ENCODE results near the gene PRKAG2.

PRKAG2 gene

DNA sequence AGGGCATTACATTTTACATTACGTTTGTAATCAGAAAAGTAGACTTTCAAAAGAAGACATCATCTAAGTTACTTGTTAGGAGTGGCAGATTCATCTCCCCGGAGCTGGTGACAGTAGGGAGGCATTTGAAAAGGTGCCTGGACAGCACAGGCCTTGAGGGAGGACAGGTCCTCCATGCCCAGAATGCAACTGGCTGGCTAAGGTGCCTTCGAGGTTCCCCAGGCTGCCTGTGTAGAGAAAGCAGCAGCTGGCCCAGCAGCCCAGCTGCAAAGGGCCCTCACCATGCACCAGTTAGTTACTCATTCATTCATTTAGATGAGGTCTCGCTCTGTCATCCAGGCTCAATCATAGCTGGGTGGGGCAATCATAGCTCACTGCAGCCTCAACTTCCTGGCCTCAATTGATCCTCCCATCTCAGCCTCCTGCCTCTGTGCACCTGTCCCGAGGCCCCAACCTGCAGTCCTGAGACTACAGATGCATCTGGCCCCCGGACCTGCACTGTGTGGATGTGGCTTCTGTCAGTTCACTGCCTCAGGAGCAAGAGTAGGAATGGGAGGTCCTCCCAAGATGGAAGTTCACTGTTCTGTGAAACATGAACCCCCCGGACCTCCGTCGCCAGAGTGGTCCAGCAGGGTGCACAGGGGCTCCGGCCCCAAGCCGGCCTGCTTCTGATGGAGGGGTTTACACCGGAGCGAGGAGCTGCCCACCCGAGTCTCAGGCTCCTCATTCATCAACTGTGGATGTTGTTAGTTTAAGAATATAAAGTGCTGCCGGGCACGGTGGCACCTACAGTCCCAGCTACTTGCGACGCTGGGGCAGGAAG, 36.6 kb downstream of the PRKAG2 start:
- H3K4me2 ChIP-seq (ENCODE audit: low read depth, low read length, poor library complexity, severe bottlenecking) = peak overlapping the region; percentile 88
- peaks cover 18% of the 10 kb centered on the region for H3F3A ChIP-seq (ENCODE audit: low read depth)
- no peak overlapping the region for H2AFZ ChIP-seq (ENCODE audit: low read length)
- peak overlapping the region; percentile 62 for H3K9ac ChIP-seq (ENCODE audit: low read depth, low read length, poor library complexity, severe bottlenecking)
- no peaks in the 10 kb centered on the region for H3K9me2 ChIP-seq (replicated peaks; ENCODE audit: low read depth, low read length)
- H3K36me3 ChIP-seq (ENCODE audit: insufficient read depth, low read length) = no peaks in the 10 kb centered on the region
- H4K20me1 ChIP-seq (ENCODE audit: insufficient read depth, low read length, poor library complexity, severe bottlenecking) = no peaks in the 10 kb centered on the region
- peak overlapping the region; percentile 70 for H3K4me3 ChIP-seq (ENCODE audit: low read length, poor library complexity, severe bottlenecking)
- H3K79me2 ChIP-seq (ENCODE audit: insufficient read depth, low read length) = no peaks in the 10 kb centered on the region
- TF ChIP-seq, protein P1, sequence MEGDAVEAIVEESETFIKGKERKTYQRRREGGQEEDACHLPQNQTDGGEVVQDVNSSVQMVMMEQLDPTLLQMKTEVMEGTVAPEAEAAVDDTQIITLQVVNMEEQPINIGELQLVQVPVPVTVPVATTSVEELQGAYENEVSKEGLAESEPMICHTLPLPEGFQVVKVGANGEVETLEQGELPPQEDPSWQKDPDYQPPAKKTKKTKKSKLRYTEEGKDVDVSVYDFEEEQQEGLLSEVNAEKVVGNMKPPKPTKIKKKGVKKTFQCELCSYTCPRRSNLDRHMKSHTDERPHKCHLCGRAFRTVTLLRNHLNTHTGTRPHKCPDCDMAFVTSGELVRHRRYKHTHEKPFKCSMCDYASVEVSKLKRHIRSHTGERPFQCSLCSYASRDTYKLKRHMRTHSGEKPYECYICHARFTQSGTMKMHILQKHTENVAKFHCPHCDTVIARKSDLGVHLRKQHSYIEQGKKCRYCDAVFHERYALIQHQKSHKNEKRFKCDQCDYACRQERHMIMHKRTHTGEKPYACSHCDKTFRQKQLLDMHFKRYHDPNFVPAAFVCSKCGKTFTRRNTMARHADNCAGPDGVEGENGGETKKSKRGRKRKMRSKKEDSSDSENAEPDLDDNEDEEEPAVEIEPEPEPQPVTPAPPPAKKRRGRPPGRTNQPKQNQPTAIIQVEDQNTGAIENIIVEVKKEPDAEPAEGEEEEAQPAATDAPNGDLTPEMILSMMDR (conservative IDR thresholded peaks at IDR 0.05; ENCODE audit: low read length) = no peak
- no peak for TF ChIP-seq EZH2phosphoT487 (IDR thresholded peaks at IDR 0.05; ENCODE audit: borderline replicate concordance)
- H3K27me3 ChIP-seq (ENCODE audit: insufficient read depth, low read length, poor library complexity, severe bottlenecking) = no peaks in the 10 kb centered on the region
- H3K4me1 ChIP-seq (ENCODE audit: insufficient read depth, low read length, poor library complexity, severe bottlenecking) = peaks cover 36% of the 10 kb centered on the region
- H3K9me3 ChIP-seq (ENCODE audit: insufficient read depth, low read depth, low read length) = no peaks in the 10 kb centered on the region

GRCh38 chr7:151839451-151839921, 37.4 kb downstream of the PRKAG2 start:
- Histone ChIP-seq H3F3A (ENCODE audit: low read depth) (peaks cover 18% of the 10 kb centered on the region), H3K9me3 (ENCODE audit: insufficient read depth, low read depth, low read length) (no peaks in the 10 kb centered on the region), H3K4me1 (ENCODE audit: insufficient read depth, low read length, poor library complexity, severe bottlenecking) (peaks cover 36% of the 10 kb centered on the region), H3K36me3 (ENCODE audit: insufficient read depth, low read length) (no peaks in the 10 kb centered on the region), H3K9ac (ENCODE audit: low read depth, low read length, poor library complexity, severe bottlenecking) (peak overlapping the region; percentile 62), H3K79me2 (ENCODE audit: insufficient read depth, low read length) (no peaks in the 10 kb centered on the region), H3K4me3 (ENCODE audit: low read length, poor library complexity, severe bottlenecking) (peak overlapping the region; percentile 70), H3K27me3 (ENCODE audit: insufficient read depth, low read length, poor library complexity, severe bottlenecking) (no peaks in the 10 kb centered on the region), H3K4me2 (ENCODE audit: low read depth, low read length, poor library complexity, severe bottlenecking) (peak overlapping the region; percentile 88), H3K9me2 (replicated peaks; ENCODE audit: low read depth, low read length) (no peaks in the 10 kb centered on the region), H2AFZ (ENCODE audit: low read length) (peak overlapping the region; percentile 53; the same call in 1 of the 2 replicates), H4K20me1 (ENCODE audit: insufficient read depth, low read length, poor library complexity, severe bottlenecking) (no peaks in the 10 kb centered on the region)
- no peak for TF ChIP-seq EZH2phosphoT487 (IDR thresholded peaks at IDR 0.05; ENCODE audit: borderline replicate concordance)
- TF ChIP-seq, protein P1 (conservative IDR thresholded peaks at IDR 0.05; ENCODE audit: low read length) = no peak; the same call in 1 of the 2 replicates

DNA sequence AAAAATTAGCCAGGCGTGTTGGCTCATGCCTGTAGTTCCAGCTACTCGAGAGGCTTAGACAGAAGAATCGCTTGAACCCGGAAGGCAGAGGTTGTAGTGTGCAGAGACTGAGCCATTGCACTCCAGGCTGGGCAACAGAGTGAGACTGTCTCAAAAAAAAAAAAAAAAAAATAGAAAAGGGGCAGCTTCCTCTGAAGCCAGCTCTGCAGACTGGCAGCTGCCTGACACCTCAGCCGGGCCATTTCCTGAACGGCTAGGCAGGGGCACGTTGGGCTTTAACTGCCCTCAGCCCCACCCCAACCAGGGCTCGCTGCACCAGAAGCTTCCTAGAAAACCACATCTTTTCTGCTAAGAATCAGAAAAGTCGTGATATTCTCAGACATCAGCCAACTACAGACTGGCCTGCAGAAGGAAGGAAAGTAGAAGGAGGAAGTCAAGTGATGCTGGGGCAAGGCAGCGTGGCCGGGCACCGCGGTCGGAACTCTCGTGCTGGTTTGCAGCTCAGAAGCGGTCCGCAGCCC, 38.0 kb downstream of the PRKAG2 start:
- Histone ChIP-seq H3K4me3 (ENCODE audit: low read length, poor library complexity, severe bottlenecking) (peak overlapping the region; percentile 70), H3F3A (ENCODE audit: low read depth) (peaks cover 18% of the 10 kb centered on the region), H3K9me3 (ENCODE audit: insufficient read depth, low read depth, low read length) (no peaks in the 10 kb centered on the region), H3K9ac (ENCODE audit: low read depth, low read length, poor library complexity, severe bottlenecking) (peak overlapping the region; percentile 62), H3K27me3 (ENCODE audit: insufficient read depth, low read length, poor library complexity, severe bottlenecking) (no peaks in the 10 kb centered on the region), H2AFZ (ENCODE audit: low read length) (peak overlapping the region; percentile 61), H3K4me2 (ENCODE audit: low read depth, low read length, poor library complexity, severe bottlenecking) (peak overlapping the region; percentile 88), H3K4me1 (ENCODE audit: insufficient read depth, low read length, poor library complexity, severe bottlenecking) (peaks cover 36% of the 10 kb centered on the region), H3K79me2 (ENCODE audit: insufficient read depth, low read length) (no peaks in the 10 kb centered on the region), H3K9me2 (replicated peaks; ENCODE audit: low read depth, low read length) (no peaks in the 10 kb centered on the region), H3K36me3 (ENCODE audit: insufficient read depth, low read length) (no peaks in the 10 kb centered on the region), H4K20me1 (ENCODE audit: insufficient read depth, low read length, poor library complexity, severe bottlenecking) (no peaks in the 10 kb centered on the region)
- no peak for TF ChIP-seq EZH2phosphoT487 (IDR thresholded peaks at IDR 0.05; ENCODE audit: borderline replicate concordance)
- TF ChIP-seq, protein P1 (conservative IDR thresholded peaks at IDR 0.05; ENCODE audit: low read length) = no peak
